GM19025 (cell line): Measurements from ENCODE around the gene CLDN16.

Experiments
- ATAC-seq: cut with Tn5 transposase; IDR thresholded peaks from one replicate; pipeline ENCODE4 v1.9.1; 2021; ENCODE audit warnings: mild to moderate bottlenecking, low read depth, moderate library complexity; ENCODE audit not compliant: unreplicated experiment

Gene CLDN16

GRCh38 chr3:190387578-190388213 lies at the start of gene CLDN16:
Gene CLDN16 (plus strand): TSS chr3:190388163. CDS start chr3:190388330, 167 bp downstream.
- no peak for ATAC-seq

- no peak for ATAC-seq
These were observed 49.2 kb upstream of the CLDN16 start for GRCh38 chr3:190338717-190339116.

GRCh38 chr3:190339130-190339529 lies 48.8 kb upstream of the CLDN16 start:
- no peak for ATAC-seq

- ATAC-seq = no peak
These were observed 47.9 kb upstream of the CLDN16 start for GRCh38 chr3:190340071-190340470.

GRCh38 chr3:190345027-190345821 lies 42.7 kb upstream of the CLDN16 start:
- no peak for ATAC-seq

GRCh38 chr3:190345878-190346277 lies 42.1 kb upstream of the CLDN16 start:
- ATAC-seq = no peak

- ATAC-seq = no peak
These were observed 41.4 kb upstream of the CLDN16 start for GRCh38 chr3:190346541-190346940.

GRCh38 chr3:190352861-190353457 lies 35.0 kb upstream of the CLDN16 start:
- ATAC-seq = no peak

GRCh38 chr3:190356246-190356645 lies 31.7 kb upstream of the CLDN16 start:
- no peak for ATAC-seq

GRCh38 chr3:190357468-190357867 lies 30.5 kb upstream of the CLDN16 start:
- no peak for ATAC-seq

- no peak for ATAC-seq
These were observed 28.1 kb upstream of the CLDN16 start for GRCh38 chr3:190359813-190360212.

GRCh38 chr3:190360228-190360627 lies 27.7 kb upstream of the CLDN16 start:
- ATAC-seq = no peak

GRCh38 chr3:190361791-190362190 lies 26.2 kb upstream of the CLDN16 start:
- ATAC-seq = no peak

- no peak for ATAC-seq
These were observed 25.7 kb upstream of the CLDN16 start for GRCh38 chr3:190362258-190362657.

- ATAC-seq = no peak
These were observed 21.8 kb upstream of the CLDN16 start for GRCh38 chr3:190366133-190366532.

GRCh38 chr3:190368881-190369280 lies 19.1 kb upstream of the CLDN16 start:
- no peak for ATAC-seq

GRCh38 chr3:190369668-190370295 lies 18.2 kb upstream of the CLDN16 start:
- no peak for ATAC-seq

- no peak for ATAC-seq
These were observed 17.6 kb upstream of the CLDN16 start for GRCh38 chr3:190370369-190370768.

GRCh38 chr3:190371152-190371551 lies 16.8 kb upstream of the CLDN16 start:
- ATAC-seq = no peak

GRCh38 chr3:190375246-190375645 lies 12.7 kb upstream of the CLDN16 start:
- ATAC-seq = no peak

GRCh38 chr3:190375671-190376070 lies 12.3 kb upstream of the CLDN16 start:
- ATAC-seq = no peak
